CD14-positive monocyte (primary cell): ENCODE results near the gene TMEM185B. TPM values are rescaled to one million over a fixed set of nuclear protein-coding genes. Genes with fewer than 3 reads are reported as not detected.
A peak's percentile ranks its signal among the peaks of the same experiment; 100 is the strongest.

Source experiments
- DNase-seq, 3 donors: peaks; one replicate each; pipeline ENCODE4 v3.0.0-alpha.2; 2011 to 2022
- H2AFZ ChIP-seq: 2 replicates; pipeline ENCODE4 v1.6.0; 2012; ENCODE audit warnings: mild to moderate bottlenecking, low read depth, low read length, inconsistent platforms; ENCODE audit not compliant: insufficient read depth, poor library complexity, severe bottlenecking
- H3K27ac ChIP-seq, 2 donors: 1 replicate in 1 of 2; 2 replicates in 1 of 2; pipeline ENCODE4 v1.5.1; 2012 to 2013; ENCODE audit warnings: low read length in 2 of 2, control low read depth in 1 of 2, inconsistent platforms in 1 of 2, low read depth in 1 of 2, mild to moderate bottlenecking in 1 of 2
- H3K27me3 ChIP-seq, 2 donors: one replicate each; pipeline versions ENCODE4 v1.6.0 to v1.6.1; 2011 to 2013; ENCODE audit warnings: low read length in 2 of 2; ENCODE audit not compliant: control insufficient read depth in 2 of 2, insufficient read depth in 2 of 2
- H3K36me3 ChIP-seq, 2 donors: replicated peaks in 1 of 2; 1 replicate in 1 of 2; 2 replicates in 1 of 2; pipeline versions ENCODE4 v1.5.1 to v1.6.1; 2012 to 2013; ENCODE audit warnings: low read length in 2 of 2, control low read depth in 1 of 2, inconsistent platforms in 1 of 2, mild to moderate bottlenecking in 1 of 2; ENCODE audit not compliant: insufficient read depth in 2 of 2, control insufficient read depth in 1 of 2
- H3K4me1 ChIP-seq, 2 donors: 1 replicate in 1 of 2; 2 replicates in 1 of 2; pipeline versions ENCODE4 v1.5.1 to v1.6.1; 2012 to 2013; ENCODE audit warnings: low read length in 2 of 2, control low read depth in 1 of 2, inconsistent platforms in 1 of 2, mild to moderate bottlenecking in 1 of 2, moderate library complexity in 1 of 2; ENCODE audit not compliant: insufficient read depth in 2 of 2, control insufficient read depth in 1 of 2
- H3K4me2 ChIP-seq: replicated peaks from 2 replicates; pipeline ENCODE3; 2012; ENCODE audit warnings: low read length, moderate library complexity, mild to moderate bottlenecking; ENCODE audit not compliant: poor library complexity, severe bottlenecking; ENCODE audit errors: extremely low read depth
- H3K4me3 ChIP-seq, 3 experiments: fragments of 200-600 bp in 1 of 3; sonication (generic) in 1 of 3; replicated peaks in 1 of 3; 1 replicate in 2 of 3; 2 replicates in 1 of 3; pipeline ENCODE4 v1.5.1; 2011 to 2013; ENCODE audit warnings: low read length in 3 of 3, mild to moderate bottlenecking in 3 of 3, control low read depth in 2 of 3, low read depth in 2 of 3, inconsistent platforms in 1 of 3, moderate library complexity in 1 of 3
- H3K79me2 ChIP-seq: 2 replicates; pipeline ENCODE4 v1.6.0; 2012; ENCODE audit warnings: mild to moderate bottlenecking, control low read depth, inconsistent platforms, low read length, moderate library complexity; ENCODE audit not compliant: insufficient read depth
- H3K9ac ChIP-seq: 2 replicates; pipeline ENCODE4 v1.6.0; 2017; ENCODE audit warnings: low read length, mild to moderate bottlenecking; ENCODE audit not compliant: insufficient read depth, poor library complexity, severe bottlenecking
- H3K9me3 ChIP-seq, 2 donors: replicated peaks in 1 of 2; 1 replicate in 1 of 2; 2 replicates in 1 of 2; pipeline versions ENCODE4 v1.5.1 to v1.6.1; 2012 to 2013; ENCODE audit warnings: low read length in 2 of 2, control low read depth in 1 of 2; ENCODE audit not compliant: control insufficient read depth in 1 of 2, insufficient read depth in 1 of 2
- H4K20me1 ChIP-seq: 2 replicates; pipeline ENCODE4 v1.6.0; 2012; ENCODE audit warnings: mild to moderate bottlenecking, low read length, control low read depth, moderate library complexity; ENCODE audit not compliant: insufficient read depth
- H3K27ac Mint-ChIP-seq, 7 donors: one replicate each; pipeline ENCODE4 v1.8.0; 2020; ENCODE audit warnings: mild to moderate bottlenecking in 7 of 7, mixed read lengths in 7 of 7, moderate library complexity in 6 of 7, inconsistent platforms in 2 of 7
- H3K27me3 Mint-ChIP-seq, 3 donors: one replicate each; pipeline ENCODE4 v1.8.0; 2021 to 2022; ENCODE audit warnings: low read depth in 3 of 3, mild to moderate bottlenecking in 3 of 3, mixed read lengths in 3 of 3, moderate library complexity in 3 of 3, inconsistent platforms in 1 of 3
- H3K36me3 Mint-ChIP-seq, 2 donors: one replicate each; pipeline ENCODE4 v1.8.0; 2020; ENCODE audit warnings: mixed read lengths in 2 of 2, inconsistent platforms in 1 of 2, mild to moderate bottlenecking in 1 of 2
- H3K4me1 Mint-ChIP-seq: one replicate; pipeline ENCODE4 v1.8.0; 2020; ENCODE audit warnings: mild to moderate bottlenecking, mixed read lengths
- H3K4me3 Mint-ChIP-seq, 2 donors: one replicate each; pipeline ENCODE4 v1.8.0; 2020; ENCODE audit warnings: mild to moderate bottlenecking in 2 of 2, mixed read lengths in 2 of 2, moderate library complexity in 1 of 2
- H3K9me3 Mint-ChIP-seq, 7 donors: one replicate each; pipeline ENCODE4 v1.8.0; 2020 to 2022; ENCODE audit warnings: mixed read lengths in 7 of 7, mild to moderate bottlenecking in 6 of 7, moderate library complexity in 6 of 7, inconsistent platforms in 2 of 7
- WGBS: methylation state at CpG from one replicate; pipeline ENCODE4 v1.1.5; 2013; ENCODE audit warnings: missing lambda C conversion rate; ENCODE audit not compliant: insufficient coverage; 5-methylcytosine and 5-hydroxymethylcytosine counted together
- intact Hi-C, 2 donors: fragments of 100-400 bp; cut with micrococcal nuclease; formaldehyde crosslinking; loops; one replicate each; pipeline versions ENCODE4 v1.15.0 to v1.15.1; 2023
- polyA plus RNA-seq, 3 donors: library from polyadenylated mRNA; depleted of rRNA in 1 of 3; unstranded in 2 of 3; stranded (reverse) in 1 of 3; fragments of 300-500 nt in 2 of 3; fragments of >200 nt in 1 of 3; fragmentation: Illumina TruSeq in 2 of 3; gene quantifications; 1 replicate in 2 of 3; 2 replicates in 1 of 3; pipeline ENCODE4 v1.2.3, GENCODE V29; 2012 to 2021
- TF ChIP-seq, protein P1 (sequence below): fragments of 200-600 bp; IDR thresholded peaks from one replicate; pipeline ENCODE4 v1.8.0; 2022; ENCODE audit warnings: antibody characterized with exemption, mild to moderate bottlenecking

TMEM185B gene
- polyA plus RNA-seq, 3 donors = 9.7 to 20.4 (median 18.1) TPM

DNA sequence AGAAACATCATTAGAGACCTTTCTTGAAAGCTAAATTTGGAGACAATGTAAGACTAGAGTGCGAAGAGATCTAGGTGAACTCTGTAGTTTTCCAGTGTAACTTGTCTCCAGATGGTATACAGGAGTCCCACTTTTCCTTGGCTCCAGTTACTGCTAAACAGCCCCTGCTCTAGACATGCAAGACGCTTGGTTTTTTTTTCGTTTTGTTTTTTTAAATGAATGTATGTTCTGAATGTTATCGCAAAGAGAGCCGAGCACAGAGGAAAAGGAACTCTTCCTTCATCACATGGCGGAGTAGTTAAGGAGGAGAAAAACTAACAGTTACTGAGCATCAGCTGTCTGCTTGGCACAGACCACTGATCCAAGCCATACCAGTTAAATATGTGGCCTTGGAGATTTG lies 31.9 kb upstream of the TMEM185B start:
- peaks cover 0 to 2% of the 10 kb centered on the region in 2 donors for H3K9me3 ChIP-seq
- H4K20me1 ChIP-seq = peaks cover 64% of the 10 kb centered on the region
- Mint-ChIP-seq H3K9me3 (peaks cover under 1 to 11% (median 5%) of the 10 kb centered on the region in 7 donors), H3K27ac (peak overlapping the region in 2 of 7 donors; percentile 53 to 63), H3K4me1 (peaks cover 65% of the 10 kb centered on the region), H3K27me3 (no peaks in the 10 kb centered on the region), H3K36me3 (peaks cover 22 to 31% of the 10 kb centered on the region in 2 donors), H3K4me3 (peak overlapping the region in 1 of 2 donors; percentile 99)
- intact Hi-C loops = loop anchor here in 1 of 2 donors (5.0 kb wide), 1 partner anchor 38 kb away; no protein-coding TSS in a partner anchor
- WGBS = no CpG with 5 or more reads among the region's 6 CpGs
- H3K4me3 ChIP-seq = peak overlapping the region in 1 of 3 experiments; percentile 87
- H3K79me2 ChIP-seq = peaks cover 66% of the 10 kb centered on the region
- H2AFZ ChIP-seq = no peak overlapping the region
- no peak for DNase-seq
- H3K4me1 ChIP-seq = peaks cover 59 to 65% of the 10 kb centered on the region in 2 donors
- peak overlapping the region in 1 of 2 donors; percentile 85 for H3K27ac ChIP-seq
- H3K9ac ChIP-seq = no peak overlapping the region
- no peaks in the 10 kb centered on the region for H3K36me3 ChIP-seq
- H3K4me2 ChIP-seq = peak overlapping the region; percentile 81
- no peaks in the 10 kb centered on the region for H3K27me3 ChIP-seq
- TF ChIP-seq, protein P1, sequence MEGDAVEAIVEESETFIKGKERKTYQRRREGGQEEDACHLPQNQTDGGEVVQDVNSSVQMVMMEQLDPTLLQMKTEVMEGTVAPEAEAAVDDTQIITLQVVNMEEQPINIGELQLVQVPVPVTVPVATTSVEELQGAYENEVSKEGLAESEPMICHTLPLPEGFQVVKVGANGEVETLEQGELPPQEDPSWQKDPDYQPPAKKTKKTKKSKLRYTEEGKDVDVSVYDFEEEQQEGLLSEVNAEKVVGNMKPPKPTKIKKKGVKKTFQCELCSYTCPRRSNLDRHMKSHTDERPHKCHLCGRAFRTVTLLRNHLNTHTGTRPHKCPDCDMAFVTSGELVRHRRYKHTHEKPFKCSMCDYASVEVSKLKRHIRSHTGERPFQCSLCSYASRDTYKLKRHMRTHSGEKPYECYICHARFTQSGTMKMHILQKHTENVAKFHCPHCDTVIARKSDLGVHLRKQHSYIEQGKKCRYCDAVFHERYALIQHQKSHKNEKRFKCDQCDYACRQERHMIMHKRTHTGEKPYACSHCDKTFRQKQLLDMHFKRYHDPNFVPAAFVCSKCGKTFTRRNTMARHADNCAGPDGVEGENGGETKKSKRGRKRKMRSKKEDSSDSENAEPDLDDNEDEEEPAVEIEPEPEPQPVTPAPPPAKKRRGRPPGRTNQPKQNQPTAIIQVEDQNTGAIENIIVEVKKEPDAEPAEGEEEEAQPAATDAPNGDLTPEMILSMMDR = no peak

DNA sequence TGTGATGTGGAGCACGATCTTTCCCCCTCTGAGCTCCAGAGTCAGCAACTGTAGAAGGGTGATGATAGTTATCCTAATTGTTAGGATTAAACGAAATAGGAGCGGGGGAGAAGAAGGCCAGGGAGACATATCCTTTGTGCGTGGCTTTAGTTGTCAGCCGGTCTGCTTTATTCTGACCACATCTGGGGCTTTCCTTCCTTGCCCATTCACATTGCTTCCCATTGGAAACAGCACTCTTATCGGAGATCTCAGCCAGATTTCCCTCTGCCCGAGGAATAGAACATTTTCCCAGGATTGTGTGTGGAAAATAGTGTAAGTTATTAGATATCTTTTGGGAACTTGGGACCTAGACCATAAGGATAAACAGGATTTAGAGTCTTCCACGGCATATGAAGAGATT lies 31.0 kb upstream of the TMEM185B start:
- 56% methylated on average over 6 of the region's 8 CpGs for WGBS
- Mint-ChIP-seq H3K4me1 (peaks cover 62% of the 10 kb centered on the region), H3K9me3 (peaks cover 0 to 9% (median 3%) of the 10 kb centered on the region in 7 donors), H3K36me3 (peaks cover 20 to 25% of the 10 kb centered on the region in 2 donors), H3K4me3 (peak overlapping the region; percentile 92 to 99), H3K27me3 (peaks cover 0 to 5% (median 4%) of the 10 kb centered on the region in 3 donors), H3K27ac (peak overlapping the region; percentile 18 to 97 (median 92))
- Histone ChIP-seq H3K27ac (peak overlapping the region in 1 of 2 donors; percentile 85), H3K9me3 (no peaks in the 10 kb centered on the region), H2AFZ (no peak overlapping the region), H3K4me3 (peak overlapping the region; percentile 58 to 96 (median 87)), H4K20me1 (peaks cover 56% of the 10 kb centered on the region), H3K4me1 (peaks cover 59 to 65% of the 10 kb centered on the region in 2 donors), H3K27me3 (no peaks in the 10 kb centered on the region), H3K36me3 (no peaks in the 10 kb centered on the region), H3K4me2 (peak overlapping the region; percentile 81), H3K9ac (peak overlapping the region; percentile 83), H3K79me2 (peaks cover 59% of the 10 kb centered on the region)
- no peak for DNase-seq
- TF ChIP-seq, protein P1 = no peak
- intact Hi-C loops = no loop called here
